ENCODE data around the gene TMEM273. TPM values are rescaled to one million over a fixed set of nuclear protein-coding genes. Genes with fewer than 3 reads are reported as not detected.
"Not testable (repeated sequence)": the region's sequence is repeated elsewhere in the genome, so short reads cannot be mapped to it uniquely, and the experiment has no call there.

The TMEM273 gene
- total RNA-seq, 1 donor from 2014 or later, result 0.42 TPM

DNA sequence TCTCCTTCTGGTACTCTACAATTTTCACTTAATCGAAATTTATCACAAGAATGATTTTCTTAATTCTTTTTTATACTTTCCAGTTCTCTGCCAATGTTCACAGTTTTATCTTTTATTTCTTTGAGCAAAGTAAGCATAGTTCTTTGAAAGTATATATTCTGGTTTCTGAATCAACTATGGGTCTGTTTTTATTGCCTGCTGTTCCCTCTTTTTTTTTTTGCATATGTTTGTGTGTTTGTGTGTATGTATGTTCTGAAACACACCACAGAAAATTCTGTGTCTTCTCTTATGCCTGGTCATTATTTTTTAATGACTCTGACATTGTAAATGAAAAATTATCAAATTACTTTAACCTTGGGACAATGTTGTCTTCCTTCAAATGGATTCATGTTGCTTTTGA is 15.9 kb upstream of the TMEM273 start:
- TF ChIP-seq, protein P1, sequence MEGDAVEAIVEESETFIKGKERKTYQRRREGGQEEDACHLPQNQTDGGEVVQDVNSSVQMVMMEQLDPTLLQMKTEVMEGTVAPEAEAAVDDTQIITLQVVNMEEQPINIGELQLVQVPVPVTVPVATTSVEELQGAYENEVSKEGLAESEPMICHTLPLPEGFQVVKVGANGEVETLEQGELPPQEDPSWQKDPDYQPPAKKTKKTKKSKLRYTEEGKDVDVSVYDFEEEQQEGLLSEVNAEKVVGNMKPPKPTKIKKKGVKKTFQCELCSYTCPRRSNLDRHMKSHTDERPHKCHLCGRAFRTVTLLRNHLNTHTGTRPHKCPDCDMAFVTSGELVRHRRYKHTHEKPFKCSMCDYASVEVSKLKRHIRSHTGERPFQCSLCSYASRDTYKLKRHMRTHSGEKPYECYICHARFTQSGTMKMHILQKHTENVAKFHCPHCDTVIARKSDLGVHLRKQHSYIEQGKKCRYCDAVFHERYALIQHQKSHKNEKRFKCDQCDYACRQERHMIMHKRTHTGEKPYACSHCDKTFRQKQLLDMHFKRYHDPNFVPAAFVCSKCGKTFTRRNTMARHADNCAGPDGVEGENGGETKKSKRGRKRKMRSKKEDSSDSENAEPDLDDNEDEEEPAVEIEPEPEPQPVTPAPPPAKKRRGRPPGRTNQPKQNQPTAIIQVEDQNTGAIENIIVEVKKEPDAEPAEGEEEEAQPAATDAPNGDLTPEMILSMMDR (IDR thresholded peaks at IDR 0.05; ENCODE audit: insufficient read depth, low read length, poor library complexity, severe bottlenecking), result no peak
- Histone ChIP-seq H3K36me3 (ENCODE audit: control insufficient read depth, insufficient read depth, low read length) (no peaks in the 10 kb centered on the region), H3K4me3 (ENCODE audit: low read depth, low read length) (no peak overlapping the region), H3K27me3 (ENCODE audit: control insufficient read depth, insufficient read depth, low read length) (no peaks in the 10 kb centered on the region)
- no peak for DNase-seq (ENCODE audit: low read depth)

DNA sequence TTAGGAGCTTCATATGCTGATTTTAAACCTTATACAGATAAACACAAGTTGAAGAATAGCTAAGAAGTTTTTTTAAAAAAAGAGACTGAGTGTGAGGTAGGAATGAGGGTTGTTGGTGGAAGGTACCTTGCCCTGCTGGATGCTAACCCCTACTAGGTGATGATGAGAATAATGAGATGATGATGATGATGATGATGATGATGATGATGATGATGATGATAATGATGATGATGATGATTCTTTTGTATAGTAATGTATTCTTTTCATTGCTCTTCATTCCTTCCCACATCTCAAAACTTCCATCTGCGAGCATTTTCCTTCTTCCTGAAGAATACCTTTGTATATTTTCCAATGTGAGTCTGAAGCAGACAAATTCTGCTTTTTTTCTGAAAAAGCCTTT is 14.1 kb upstream of the TMEM273 start:
- no peak for DNase-seq (ENCODE audit: low read depth)
- H3K36me3 ChIP-seq (ENCODE audit: control insufficient read depth, insufficient read depth, low read length), result no peaks in the 10 kb centered on the region
- no peak overlapping the region for H3K4me3 ChIP-seq (ENCODE audit: low read depth, low read length)
- H3K27me3 ChIP-seq (ENCODE audit: control insufficient read depth, insufficient read depth, low read length), result no peaks in the 10 kb centered on the region
- TF ChIP-seq, protein P1 (IDR thresholded peaks at IDR 0.05; ENCODE audit: insufficient read depth, low read length, poor library complexity, severe bottlenecking), result no peak

DNA sequence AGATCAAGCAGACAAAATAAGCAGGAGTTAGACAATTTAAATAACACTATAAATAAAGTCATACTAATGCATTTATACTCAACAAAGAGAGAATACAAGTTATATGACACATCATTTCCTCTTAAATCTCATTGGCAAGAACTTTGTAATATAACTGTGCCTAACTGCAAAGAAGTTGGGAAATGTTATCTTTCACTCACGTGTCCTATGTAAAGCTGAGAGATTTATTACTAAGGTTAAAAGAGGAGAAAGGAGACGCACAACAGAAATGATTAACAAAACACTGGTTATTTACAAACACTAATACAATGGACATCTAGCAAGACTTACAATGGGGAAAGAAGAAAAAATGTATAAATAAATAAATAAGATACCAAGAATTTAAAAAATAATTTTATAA is 12.7 kb upstream of the TMEM273 start:
- DNase-seq (ENCODE audit: low read depth), result no peak
- Histone ChIP-seq H3K27me3 (ENCODE audit: control insufficient read depth, insufficient read depth, low read length) (no peaks in the 10 kb centered on the region), H3K4me3 (ENCODE audit: low read depth, low read length) (no peak overlapping the region), H3K36me3 (ENCODE audit: control insufficient read depth, insufficient read depth, low read length) (no peaks in the 10 kb centered on the region)
- TF ChIP-seq, protein P1 (IDR thresholded peaks at IDR 0.05; ENCODE audit: insufficient read depth, low read length, poor library complexity, severe bottlenecking), result no peak

DNA sequence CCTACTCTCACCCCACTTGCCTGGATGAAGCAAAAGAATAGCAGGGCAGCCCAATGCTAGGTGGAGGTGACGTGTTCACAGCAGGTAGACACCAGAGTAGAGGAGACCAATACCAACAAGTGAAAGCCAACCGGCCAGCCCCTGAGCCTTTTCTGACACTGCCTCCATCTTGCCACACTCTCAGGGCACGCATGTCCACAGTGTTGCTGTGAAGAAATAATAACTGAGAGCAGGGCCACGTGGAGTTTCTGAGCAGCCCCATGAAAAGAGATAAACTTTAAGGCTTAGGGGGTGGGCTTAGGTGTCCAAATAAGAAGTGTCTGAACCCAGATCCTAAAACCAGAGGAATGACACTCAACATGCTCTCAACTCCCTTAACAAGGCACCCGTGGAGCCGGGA is 9.0 kb upstream of the TMEM273 start:
- H3K27me3 ChIP-seq (ENCODE audit: control insufficient read depth, insufficient read depth, low read length), result no peaks in the 10 kb centered on the region
- DNase-seq (ENCODE audit: low read depth), result no peak

DNA sequence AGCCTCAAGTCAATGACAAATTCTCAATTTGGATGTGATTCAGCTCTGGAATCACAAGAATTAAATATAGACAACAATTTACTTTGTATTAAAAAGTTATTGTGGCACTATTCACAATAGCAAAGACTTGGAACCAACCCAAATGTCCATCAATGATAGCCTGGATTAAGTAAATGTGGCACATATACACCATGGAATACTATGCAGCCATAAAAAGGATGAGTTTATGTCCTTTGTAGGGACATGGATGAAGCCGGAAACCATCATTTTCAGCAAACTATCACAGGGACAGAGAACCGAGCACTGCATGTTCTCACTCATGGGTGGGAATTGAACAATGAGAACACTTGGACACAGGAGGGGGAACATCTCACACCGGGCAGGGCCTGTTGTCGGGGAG is 7.7 kb upstream of the TMEM273 start:
- H3K27me3 ChIP-seq (ENCODE audit: control insufficient read depth, insufficient read depth, low read length); H3K4me3 ChIP-seq (ENCODE audit: low read depth, low read length); H3K36me3 ChIP-seq (ENCODE audit: control insufficient read depth, insufficient read depth, low read length); DNase-seq (ENCODE audit: low read depth): not testable (repeated sequence)

More for the DNA sequence above, 9.0 kb upstream of the TMEM273 start:
- H3K36me3 ChIP-seq (ENCODE audit: control insufficient read depth, insufficient read depth, low read length), result no peaks in the 10 kb centered on the region
- TF ChIP-seq, protein P1 (IDR thresholded peaks at IDR 0.05; ENCODE audit: insufficient read depth, low read length, poor library complexity, severe bottlenecking), result no peak
- H3K4me3 ChIP-seq (ENCODE audit: low read depth, low read length), result no peak overlapping the region

DNA sequence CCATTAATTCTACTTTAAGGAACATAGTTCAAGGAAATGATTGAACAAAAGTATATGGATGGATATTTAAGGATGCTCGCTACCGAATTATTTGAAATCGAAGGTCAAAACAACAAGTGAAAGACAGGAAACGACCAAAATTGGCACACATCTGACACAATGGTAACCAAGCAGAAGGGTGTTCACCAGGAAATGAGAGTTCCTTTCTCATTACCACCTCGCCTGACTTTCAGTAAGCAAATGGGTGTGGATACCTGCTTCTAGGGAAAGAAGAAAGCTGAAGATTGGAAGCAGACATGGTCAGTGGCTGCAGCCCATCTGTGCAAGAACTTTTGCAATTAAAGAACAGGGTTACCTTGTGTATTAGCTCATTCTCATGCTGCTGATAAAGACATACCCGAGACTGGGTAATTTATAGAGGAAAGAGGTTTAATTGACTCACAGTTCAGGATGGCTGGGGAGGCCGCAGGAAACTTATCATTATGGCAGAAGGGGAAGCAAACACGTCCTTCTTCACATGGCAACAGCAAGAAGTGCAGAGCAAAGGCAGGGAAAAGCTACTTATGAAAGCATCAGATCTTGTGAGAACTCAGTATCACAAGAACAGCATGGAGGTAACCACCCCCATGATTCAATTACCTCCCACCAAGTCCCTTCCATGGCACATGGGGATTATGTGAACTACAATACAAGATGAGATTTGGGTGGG is 6.2 kb upstream of the TMEM273 start:
- no peaks in the 10 kb centered on the region for H3K27me3 ChIP-seq (ENCODE audit: control insufficient read depth, insufficient read depth, low read length)
- no peaks in the 10 kb centered on the region for H3K36me3 ChIP-seq (ENCODE audit: control insufficient read depth, insufficient read depth, low read length)
- TF ChIP-seq, protein P1 (IDR thresholded peaks at IDR 0.05; ENCODE audit: insufficient read depth, low read length, poor library complexity, severe bottlenecking), result no peak
- H3K4me3 ChIP-seq (ENCODE audit: low read depth, low read length), result no peak overlapping the region
- DNase-seq (ENCODE audit: low read depth), result no peak

Measured in kidney epithelial cell (primary cell).